Measurements from ENCODE around the gene CDC42EP5. TPM values are rescaled to one million over a fixed set of nuclear protein-coding genes. Genes with fewer than 3 reads are reported as not detected.

The CDC42EP5 gene
- total and polyA plus RNA-seq, 2 donors (not counting 1 experiment from before 2014, with no cell fraction given): not detected

DNA sequence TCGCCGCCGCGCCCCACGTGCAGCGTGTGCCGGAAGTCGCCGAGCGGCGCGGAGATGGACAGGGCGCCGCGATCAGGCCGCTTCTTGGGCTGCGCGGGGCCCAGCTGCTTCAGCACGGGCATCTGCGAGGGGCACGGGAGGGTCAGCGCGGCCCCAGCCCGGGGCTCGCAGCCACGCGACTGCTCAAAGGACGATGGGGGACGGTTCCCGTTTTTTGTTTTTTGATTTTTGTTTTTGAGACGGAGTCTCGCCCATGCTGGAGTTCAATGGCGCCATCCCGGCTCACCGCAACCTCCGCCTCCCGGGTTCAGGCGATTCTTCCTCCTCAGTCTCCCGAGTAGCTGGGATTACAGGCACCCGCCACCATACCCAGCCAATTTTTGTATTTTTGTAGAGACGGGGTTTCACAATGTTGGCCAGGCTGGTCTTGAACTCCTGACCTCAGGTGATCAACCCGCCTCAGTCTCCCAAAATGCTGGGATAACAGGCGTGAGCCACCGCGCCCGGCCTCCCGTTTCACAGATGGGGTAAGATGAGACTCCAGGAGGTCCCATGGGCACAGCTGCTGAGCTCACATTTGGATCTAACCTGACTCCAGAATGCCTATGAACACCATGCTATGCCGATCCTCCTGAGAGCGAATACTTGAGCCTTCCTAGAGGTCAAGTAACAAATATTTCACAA is 7.5 kb downstream of the CDC42EP5 start:
- 83% methylated on average over 48 of the region's 49 CpGs for WGBS (ENCODE audit: insufficient coverage)
- TF ChIP-seq, protein P1, sequence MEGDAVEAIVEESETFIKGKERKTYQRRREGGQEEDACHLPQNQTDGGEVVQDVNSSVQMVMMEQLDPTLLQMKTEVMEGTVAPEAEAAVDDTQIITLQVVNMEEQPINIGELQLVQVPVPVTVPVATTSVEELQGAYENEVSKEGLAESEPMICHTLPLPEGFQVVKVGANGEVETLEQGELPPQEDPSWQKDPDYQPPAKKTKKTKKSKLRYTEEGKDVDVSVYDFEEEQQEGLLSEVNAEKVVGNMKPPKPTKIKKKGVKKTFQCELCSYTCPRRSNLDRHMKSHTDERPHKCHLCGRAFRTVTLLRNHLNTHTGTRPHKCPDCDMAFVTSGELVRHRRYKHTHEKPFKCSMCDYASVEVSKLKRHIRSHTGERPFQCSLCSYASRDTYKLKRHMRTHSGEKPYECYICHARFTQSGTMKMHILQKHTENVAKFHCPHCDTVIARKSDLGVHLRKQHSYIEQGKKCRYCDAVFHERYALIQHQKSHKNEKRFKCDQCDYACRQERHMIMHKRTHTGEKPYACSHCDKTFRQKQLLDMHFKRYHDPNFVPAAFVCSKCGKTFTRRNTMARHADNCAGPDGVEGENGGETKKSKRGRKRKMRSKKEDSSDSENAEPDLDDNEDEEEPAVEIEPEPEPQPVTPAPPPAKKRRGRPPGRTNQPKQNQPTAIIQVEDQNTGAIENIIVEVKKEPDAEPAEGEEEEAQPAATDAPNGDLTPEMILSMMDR (IDR thresholded peaks at IDR 0.05): no peak
- TF ChIP-seq EZH2 (IDR thresholded peaks at IDR 0.05; ENCODE audit: borderline replicate concordance, insufficient read depth, low read depth, low read length, poor library complexity, severe bottlenecking): no peak
- ChIA-PET POLR2A (interaction anchor here (0.6 kb wide), 2 partner anchors 18 to 198 kb away, joined by 3 to 8 read pairs; no protein-coding TSS in a partner anchor), CTCF (no interaction called here)
- H4K20me1 ChIP-seq (ENCODE audit: control insufficient read depth, insufficient read depth, low read length, poor library complexity, severe bottlenecking): peaks cover 24% of the 10 kb centered on the region
- H3K4me1 Mint-ChIP-seq: peaks cover 23% of the 10 kb centered on the region
- DNase-seq: peak; percentile 48
- no peak overlapping the region for H3K27ac ChIP-seq (ENCODE audit: low read length in 2 of 2)
- H3K9me3 ChIP-seq (ENCODE audit: control extremely low read depth in 1 of 3, control insufficient read depth in 2 of 3, insufficient read depth in 1 of 3, low read length in 2 of 3): peaks cover 0 to 26% (median 0%) of the 10 kb centered on the region in 3 donors
- intact Hi-C loops (cut with micrococcal nuclease): no loop called here
- H3K4me1 ChIP-seq (ENCODE audit: control insufficient read depth in 2 of 2, insufficient read depth in 2 of 2, low read length in 2 of 2): peaks cover 22 to 31% of the 10 kb centered on the region in 2 donors
- peak overlapping the region; percentile 100 for H3K4me2 ChIP-seq (replicated peaks; ENCODE audit: low read depth, low read length, poor library complexity, severe bottlenecking)
- peak overlapping the region; percentile 62 for H3K4me3 Mint-ChIP-seq
- H3K4me3 ChIP-seq (ENCODE audit: control extremely low read depth in 1 of 5, extremely low read depth in 1 of 5, insufficient read depth in 1 of 5, low read depth in 2 of 5, low read length in 4 of 5): no peak overlapping the region
- no peak for ATAC-seq (ENCODE audit: low read depth)
- H2AFZ ChIP-seq (ENCODE audit: insufficient read depth, low read depth, low read length, poor library complexity, severe bottlenecking): no peak overlapping the region
- H3K27ac Mint-ChIP-seq: no peak overlapping the region
- no peaks in the 10 kb centered on the region for H3K79me2 ChIP-seq (ENCODE audit: control insufficient read depth, insufficient read depth, low read length)
- H3K36me3 ChIP-seq (replicated peaks in 1 of 2; ENCODE audit: control extremely low read depth in 1 of 2, control insufficient read depth in 1 of 2, extremely low read depth in 1 of 2, insufficient read depth in 2 of 2, low read length in 1 of 2): peaks cover 0 to 14% of the 10 kb centered on the region in 2 experiments
- no peaks in the 10 kb centered on the region for H3K9me3 Mint-ChIP-seq (ENCODE audit: insufficient read depth)
- peaks cover 0 to 20% (median 10%) of the 10 kb centered on the region in 4 experiments for H3K27me3 ChIP-seq (replicated peaks in 1 of 4; ENCODE audit: control extremely low read depth in 1 of 4, control insufficient read depth in 3 of 4, insufficient read depth in 4 of 4, low read length in 3 of 4)
- peaks cover 23% of the 10 kb centered on the region for H3K27me3 Mint-ChIP-seq
- H3K9ac ChIP-seq (ENCODE audit: low read length): no peak overlapping the region

Data from B cell (primary cell).